GM19043 (cell line): ENCODE data around the gene ABCA7.
A peak's percentile ranks its signal among the peaks of the same experiment; 100 is the strongest.

Experiments used
- ATAC-seq: cut with Tn5 transposase; IDR thresholded peaks from one replicate; pipeline ENCODE4 v1.9.1; 2021; ENCODE audit warnings: low read depth; ENCODE audit not compliant: unreplicated experiment

ABCA7 gene

DNA sequence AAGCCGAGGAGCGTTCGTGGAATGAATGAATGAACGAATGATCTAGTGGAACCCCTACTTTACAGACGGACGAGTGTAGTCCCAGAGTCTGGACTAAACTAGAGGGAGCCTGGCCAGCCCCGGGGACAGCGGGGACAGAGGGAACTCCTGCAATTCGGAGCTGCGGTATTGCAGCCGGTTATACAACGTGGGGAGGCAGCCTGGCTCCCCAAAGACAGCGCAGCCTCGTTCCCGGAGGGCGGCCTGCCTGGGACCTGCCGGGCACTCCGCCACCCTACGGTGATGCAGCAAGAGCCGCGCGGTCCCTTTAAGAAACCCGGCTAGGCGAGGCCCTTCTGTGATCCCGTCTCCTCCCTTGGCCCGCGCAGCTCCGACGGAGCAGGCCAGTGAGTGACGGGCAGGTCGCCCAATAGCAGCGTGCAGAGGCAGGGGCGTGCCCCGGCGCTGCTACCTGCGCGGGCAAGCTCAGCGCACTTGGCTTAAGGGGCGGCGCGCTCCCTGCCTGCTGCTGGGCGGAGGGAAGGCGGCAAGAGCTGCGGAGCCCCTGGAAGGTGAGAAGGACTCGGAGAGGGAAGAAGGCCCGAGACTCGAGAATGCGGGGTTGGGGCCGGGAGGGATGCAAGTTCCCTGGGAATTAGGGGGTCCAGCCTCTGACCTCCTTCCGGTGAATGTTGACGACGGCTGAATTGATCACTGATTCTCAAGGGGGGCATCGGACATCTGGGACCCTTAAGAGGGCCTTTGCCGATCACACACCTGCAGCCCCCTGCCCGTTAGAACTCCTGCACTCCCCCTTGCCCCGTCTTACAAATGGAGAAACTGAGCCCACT, at the start of gene ABCA7:
TSS of gene ABCA7 (plus strand) at position 462 of the 830 bp plus-strand sequence. CDS start 1,255 bp downstream, outside the sequence.
- ATAC-seq: peak; percentile 62

GRCh38 chr19:990119-990571, 49.8 kb upstream of the ABCA7 start:
- no peak for ATAC-seq

DNA sequence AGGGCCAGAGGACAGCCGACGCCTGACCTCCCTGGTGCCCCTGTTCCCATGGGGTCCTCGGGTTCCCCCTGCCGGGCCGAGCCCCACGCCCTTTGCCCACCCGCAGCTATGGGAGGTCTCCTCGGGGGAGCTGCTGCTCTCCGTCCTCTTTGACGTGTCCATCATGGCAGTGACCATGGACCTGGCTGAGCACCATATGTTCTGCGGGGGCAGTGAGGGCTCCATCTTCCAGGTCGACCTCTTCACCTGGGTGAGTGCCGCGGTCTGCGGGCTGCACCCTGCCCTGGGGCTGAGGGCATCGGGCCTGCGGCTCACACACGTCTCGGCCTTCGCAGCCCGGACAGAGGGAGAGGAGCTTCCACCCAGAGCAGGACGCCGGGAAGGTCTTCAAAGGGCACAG, 49.2 kb upstream of the ABCA7 start:
- no peak for ATAC-seq

DNA sequence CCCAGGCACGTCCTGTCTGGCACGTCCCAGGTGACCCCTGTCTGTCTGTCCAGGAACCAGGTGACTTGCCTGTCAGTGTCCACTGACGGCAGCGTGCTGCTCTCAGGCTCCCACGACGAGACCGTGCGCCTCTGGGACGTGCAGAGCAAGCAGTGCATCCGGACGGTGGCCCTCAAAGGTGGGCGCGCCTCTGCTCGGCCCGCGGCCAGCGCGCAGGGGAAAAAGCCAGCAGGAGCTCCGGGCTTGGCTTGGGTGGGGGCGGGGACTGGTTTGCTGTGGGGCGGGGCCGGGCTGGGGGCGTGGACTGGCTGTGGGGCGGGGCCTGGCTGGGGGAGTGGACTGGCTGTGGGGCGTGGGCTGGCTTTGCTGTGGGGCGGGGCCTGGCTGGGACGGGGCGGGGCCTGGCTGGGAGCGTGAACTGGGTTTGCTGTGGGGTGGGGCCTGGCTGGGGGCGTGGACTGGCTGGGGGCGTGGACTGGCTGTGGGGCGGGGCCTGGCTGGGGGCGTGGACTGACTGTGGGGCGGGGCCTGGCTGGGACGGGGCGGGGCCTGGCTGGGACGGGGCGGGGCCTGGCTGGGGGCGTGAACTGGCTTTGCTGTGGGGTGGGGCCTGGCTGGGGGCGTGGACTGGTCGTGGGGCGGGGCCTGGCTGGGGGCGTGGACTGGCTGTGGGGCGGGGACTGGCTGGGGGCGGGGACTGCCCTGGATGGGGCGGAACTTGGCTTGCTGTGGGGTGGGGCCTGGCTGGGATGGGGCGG, 48.6 kb upstream of the ABCA7 start:
- no peak for ATAC-seq

DNA sequence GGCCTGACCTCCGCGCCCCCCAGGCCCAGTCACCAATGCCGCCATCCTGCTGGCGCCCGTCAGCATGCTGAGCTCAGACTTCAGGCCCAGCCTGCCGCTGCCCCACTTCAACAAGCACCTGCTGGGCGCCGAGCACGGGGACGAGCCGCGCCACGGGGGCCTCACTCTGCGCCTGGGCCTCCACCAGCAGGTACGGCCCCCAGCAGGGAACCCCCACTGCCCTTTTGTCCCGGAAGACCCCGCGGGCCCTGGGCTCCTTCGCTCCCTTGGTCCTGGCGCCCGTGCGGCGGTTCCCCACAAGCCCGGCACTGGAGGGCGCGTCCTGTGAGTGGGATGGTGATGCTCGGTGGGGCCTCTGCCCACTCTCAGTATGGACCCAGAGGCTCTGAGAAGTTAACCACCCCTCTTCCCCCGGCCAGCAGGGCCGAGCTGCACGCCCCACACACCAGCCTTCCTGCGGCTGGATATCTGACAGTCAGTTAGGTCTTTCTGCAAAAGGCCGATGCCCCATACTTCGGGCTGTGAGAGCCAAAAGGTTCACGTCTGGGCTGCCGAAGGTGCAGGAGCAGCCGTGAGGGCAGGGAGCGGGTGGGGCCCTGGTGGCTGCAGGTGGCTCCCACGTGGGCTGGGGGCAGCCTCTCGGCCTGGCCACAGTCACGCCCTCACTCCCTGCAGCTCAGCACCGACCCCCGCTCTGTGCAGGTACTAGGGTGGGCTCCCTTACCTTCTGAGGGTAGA, 47.8 kb upstream of the ABCA7 start:
- ATAC-seq: no peak

DNA sequence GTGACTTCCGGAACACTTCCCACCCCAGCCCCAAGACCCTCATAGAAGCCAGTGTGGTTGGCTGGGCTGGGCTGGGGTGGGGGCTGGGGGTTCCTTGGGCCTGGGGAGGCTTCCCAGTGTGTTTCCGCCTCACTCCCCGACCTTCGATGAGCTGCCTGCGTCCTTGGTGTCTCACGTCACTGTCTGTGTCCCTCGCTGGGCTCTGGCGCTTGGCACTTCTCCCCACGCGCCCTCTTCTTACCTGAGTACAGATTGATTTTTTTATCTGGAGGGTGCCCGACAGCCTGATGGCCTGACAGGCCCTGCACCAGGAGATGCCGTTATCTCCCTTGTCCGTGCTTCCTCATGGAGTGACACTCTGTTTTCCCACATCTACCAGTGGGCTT, 47.2 kb upstream of the ABCA7 start:
- ATAC-seq: no peak

DNA sequence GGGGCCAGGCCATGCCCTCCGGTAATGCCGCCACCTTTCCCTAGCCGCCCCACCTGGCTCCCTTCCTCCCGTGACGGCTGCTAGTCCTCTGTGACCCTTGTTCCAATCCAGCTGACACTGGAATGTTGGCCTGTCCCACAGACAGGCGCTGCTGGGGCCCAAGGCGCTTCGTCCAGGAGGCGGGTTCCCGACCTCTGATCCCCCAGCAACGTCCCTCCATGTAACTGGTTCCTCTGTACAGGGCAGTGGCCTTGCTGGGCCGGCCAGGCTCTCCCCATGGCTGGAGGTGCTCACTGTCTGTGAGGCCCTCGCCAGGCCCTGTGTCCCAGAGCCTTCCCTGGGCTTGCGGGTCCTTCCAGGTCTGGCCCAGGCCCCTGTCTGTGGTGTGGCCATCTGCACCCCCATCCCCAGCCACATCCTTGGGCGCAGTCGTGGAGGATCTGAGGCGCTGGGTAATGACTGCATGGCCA, 46.5 kb upstream of the ABCA7 start:
- ATAC-seq: no peak

GRCh38 chr19:993831-994393, 46.0 kb upstream of the ABCA7 start:
- ATAC-seq: no peak

- ATAC-seq: no peak
These were observed 45.4 kb upstream of the ABCA7 start for GRCh38 chr19:994516-994915.

GRCh38 chr19:995051-995827, 44.7 kb upstream of the ABCA7 start:
- ATAC-seq: no peak

DNA sequence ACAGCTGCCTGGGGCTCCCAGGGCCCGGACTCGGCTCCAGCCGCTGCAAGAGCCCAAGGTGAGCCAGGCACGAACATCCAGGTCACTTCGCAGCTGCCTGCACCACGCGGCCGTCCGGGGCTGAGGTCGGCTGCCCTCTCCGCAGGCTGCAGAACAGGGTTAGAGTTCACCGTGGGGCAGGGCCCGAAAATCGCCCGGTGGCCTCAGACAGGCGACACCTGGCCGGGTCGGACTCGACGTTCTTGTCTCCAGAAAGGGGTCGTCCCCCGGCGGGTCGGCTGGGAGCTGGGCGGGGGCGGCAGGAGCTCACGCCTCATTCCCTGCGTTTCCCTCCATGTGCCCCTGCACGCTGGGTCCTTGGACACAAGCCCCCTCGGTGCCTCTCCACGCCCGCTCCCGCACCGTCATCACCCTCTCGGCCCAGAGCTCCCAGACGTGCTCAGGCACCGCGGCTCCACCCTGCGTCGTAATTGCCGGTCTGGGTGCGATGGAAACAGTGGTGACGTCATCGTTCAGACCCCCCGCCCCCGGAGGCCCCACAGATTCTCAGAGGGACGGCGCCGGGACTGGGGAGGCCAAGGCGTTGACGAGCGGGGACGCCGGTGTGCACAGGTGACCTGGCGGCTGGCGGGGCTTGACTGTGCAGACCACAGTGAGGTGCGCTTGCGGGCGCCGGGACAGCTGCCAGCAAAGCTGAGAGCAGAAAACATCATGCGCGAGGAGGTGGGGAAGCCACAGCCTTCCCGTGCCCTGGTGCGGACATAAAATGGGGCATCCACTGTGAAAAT, 43.7 kb upstream of the ABCA7 start:
- no peak for ATAC-seq

DNA sequence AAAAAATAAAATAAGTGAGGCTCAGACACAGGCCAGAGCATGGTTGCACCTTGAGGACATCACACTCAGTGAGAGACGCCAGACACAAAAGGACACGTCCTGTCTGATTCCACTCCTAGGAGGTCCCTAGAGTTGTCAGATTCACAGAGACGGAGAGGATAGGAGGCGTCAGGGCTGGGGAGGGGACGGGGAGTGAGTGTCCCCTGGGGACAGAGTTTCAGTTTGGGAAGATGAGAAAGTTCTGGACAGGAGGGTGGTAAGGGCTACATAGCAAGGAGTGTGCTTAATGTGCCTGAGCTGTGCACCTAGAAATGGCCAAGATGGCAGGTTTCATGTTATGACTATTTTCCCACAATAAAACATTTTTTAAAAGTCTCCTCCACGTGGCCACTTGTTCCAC, 41.8 kb upstream of the ABCA7 start:
- ATAC-seq: no peak

- ATAC-seq: no peak
These were observed 40.6 kb upstream of the ABCA7 start for GRCh38 chr19:999379-999719.

DNA sequence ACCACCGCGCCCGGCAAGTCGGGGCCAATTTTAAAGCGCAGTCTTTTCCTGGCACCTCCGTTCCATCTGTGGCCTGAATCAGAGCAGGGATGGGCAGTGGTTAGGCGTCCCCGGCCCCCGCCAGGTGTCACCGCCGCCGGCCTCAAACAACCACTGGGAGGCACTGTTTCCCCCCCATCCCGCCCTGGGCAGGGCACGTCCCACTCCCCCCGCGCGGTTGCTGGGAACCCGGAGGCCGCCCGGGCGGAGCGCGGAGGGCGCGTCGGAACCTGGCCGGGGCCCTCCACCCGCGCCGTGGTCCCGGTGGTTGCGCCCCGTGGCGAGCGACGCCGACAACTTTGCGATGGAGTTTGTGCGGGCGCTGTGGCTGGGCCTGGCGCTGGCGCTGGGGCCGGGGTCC, 39.8 kb upstream of the ABCA7 start, which contains the start of gene GRIN3B:
TSS of gene GRIN3B (plus strand) at position 325 of the 400 bp plus-strand sequence. CDS start at position 344, 19 bp downstream.
- no peak for ATAC-seq

GRCh38 chr19:1000591-1001537, 39.0 kb upstream of the ABCA7 start:
- ATAC-seq: no peak

DNA sequence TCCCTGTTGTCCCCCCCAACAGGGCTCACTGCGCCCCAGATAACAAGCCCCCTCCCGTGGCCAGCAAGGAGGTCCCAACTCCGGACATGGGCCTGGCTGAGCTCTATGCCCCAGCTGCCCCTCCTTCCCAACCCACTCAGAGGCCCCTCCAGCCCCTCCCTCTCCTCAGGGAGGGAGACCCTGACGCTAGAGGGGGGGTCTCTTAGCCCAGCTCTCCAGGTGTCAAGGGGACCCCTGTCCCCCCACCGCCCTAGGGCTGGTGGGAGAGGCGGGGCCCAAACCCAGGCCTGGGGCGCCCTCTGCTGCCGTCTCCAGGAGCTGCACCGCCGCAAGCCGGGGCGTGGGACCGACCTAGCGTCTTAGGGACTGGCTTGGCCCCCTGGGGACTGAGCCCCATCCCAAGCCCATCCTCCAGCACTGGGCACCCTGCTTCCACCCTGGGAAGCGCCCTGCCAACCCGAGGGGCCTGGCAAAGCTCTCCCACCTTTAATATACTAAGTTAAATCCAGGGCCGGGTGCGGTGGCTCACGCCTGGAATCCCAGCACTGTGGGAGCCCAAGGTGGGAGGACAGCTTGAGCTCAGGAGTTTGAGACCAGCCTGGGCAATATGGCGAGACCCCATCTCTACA, 38.3 kb upstream of the ABCA7 start:
- no peak for ATAC-seq

DNA sequence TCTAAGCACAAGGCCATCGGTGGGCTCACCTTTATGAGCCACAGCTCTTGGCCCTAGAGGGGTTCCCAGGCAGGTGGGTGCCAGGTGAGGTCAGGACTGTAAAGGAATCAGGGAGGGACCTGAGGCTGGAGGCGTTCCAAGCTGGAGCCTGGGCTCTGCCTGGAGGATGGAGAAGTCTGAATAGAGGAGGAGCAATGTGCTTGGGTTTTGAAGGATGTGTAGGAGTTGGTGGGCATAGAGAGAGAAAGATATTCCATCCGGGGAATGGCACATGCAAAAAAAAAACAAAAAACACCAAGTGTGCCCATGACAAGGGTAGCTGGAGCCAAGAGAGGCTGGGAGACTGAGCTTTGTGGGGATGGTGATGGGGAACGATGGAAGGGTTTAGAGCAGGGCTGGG, 37.3 kb upstream of the ABCA7 start:
- ATAC-seq: no peak

DNA sequence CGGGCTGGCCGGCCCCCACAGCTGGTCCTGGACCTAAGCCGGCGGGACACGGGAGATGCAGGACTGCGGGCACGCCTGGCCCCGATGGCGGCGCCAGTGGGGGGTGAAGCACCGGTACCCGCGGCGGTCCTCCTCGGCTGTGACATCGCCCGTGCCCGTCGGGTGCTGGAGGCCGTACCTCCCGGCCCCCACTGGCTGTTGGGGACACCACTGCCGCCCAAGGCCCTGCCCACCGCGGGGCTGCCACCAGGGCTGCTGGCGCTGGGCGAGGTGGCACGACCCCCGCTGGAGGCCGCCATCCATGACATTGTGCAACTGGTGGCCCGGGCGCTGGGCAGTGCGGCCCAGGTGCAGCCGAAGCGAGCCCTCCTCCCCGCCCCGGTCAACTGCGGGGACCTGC, 36.6 kb upstream of the ABCA7 start:
- no peak for ATAC-seq
